ENCODE results near the gene CPOX. TPM values are rescaled to one million over a fixed set of nuclear protein-coding genes. Genes with fewer than 3 reads are reported as not detected.

Gene CPOX
- polyA plus RNA-seq, 10 donors, result 10.3 to 17.7 (median 15.4) TPM

GRCh38 chr3:98541695-98542094, 51.7 kb downstream of the CPOX start:
- DNase-seq, result no peak

- DNase-seq, result no peak
Measured at GRCh38 chr3:98540346-98540745, 53.1 kb downstream of the CPOX start.

GRCh38 chr3:98536456-98537017, 56.9 kb downstream of the CPOX start:
- DNase-seq, result no peak

DNA sequence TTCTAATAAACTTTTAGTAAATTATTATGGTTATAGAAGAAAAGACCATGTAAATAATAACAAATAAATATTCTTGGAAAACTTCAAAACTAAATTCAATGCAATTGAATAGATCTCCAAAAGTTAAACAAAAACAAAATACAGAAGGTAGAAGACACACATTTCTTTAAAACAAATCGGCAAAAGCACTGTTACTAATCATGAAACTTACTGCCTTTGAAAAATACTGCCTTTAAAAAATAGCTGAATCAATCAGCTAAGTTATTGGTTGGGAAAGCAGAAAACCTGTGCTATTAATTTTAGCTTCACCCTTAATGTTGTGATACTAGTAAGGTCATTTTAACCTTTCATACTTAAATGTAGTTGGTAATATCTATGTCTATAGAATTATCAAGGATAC, 58.7 kb downstream of the CPOX start:
- no peak for DNase-seq

- no peak for DNase-seq
Measured at GRCh38 chr3:98534168-98534567, 59.2 kb downstream of the CPOX start.

GRCh38 chr3:98532709-98533571, 60.5 kb downstream of the CPOX start:
- no peak for DNase-seq

DNA sequence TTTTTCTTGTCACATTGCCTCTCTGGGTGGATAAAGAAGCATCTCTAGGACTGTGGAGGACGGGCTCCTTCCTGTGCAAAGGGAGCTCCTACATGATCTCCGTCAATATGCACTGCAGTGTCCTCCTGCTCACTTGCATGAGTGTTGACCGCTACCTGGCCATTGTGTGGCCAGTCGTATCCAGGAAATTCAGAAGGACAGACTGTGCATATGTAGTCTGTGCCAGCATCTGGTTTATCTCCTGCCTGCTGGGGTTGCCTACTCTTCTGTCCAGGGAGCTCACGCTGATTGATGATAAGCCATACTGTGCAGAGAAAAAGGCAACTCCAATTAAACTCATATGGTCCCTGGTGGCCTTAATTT, 61.2 kb downstream of the CPOX start:
- no peak for DNase-seq

- no peak for DNase-seq
Measured at GRCh38 chr3:98531622-98532274, 61.7 kb downstream of the CPOX start, which contains the start of gene GPR15. Gene GPR15, plus strand, starts transcription at chr3:98531978. Its CDS starts 56 bp downstream, at chr3:98532034.

GRCh38 chr3:98530676-98531075, 62.7 kb downstream of the CPOX start:
- DNase-seq, result no peak

DNA sequence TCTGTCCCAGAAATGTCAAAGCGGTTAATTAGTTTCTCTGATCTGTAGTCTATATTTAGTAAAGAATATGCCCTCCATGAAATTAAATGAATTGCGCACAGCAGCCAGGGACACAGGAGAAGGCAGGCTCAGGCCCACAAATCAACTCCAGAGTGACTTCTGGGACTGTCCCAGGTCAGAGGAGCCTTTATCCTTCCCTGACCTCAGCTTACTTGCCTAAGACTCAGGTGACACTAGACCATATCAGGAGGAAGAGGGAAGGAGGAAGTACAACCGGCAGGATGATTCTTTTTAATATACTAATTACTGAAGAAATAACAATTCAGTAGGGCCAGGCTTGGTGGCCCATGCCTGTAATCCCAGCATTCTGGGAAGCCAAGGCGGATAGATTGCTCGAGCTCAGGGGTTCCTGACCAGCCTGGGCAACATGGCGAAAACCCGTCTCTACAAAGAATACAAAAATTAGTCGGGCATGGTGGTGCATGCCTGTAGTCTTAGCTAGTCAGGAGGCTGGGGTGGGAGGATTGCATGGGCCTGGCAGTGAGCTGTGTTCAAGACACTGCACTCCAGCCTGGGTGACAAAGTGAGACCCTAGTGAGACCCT, 63.5 kb downstream of the CPOX start:
- DNase-seq, result no peak

Other genes with a start within 250 kb of the CPOX start
- gene OR5K4, start 239.8 kb downstream of the CPOX start, polyA plus RNA-seq (ENCODE audit: insufficient read length in 10 of 10), result not detected
- gene OR5K3, start 202.9 kb downstream of the CPOX start, polyA plus RNA-seq (ENCODE audit: insufficient read length in 10 of 10), result not detected
- gene OR5K1, start 130.4 kb downstream of the CPOX start, polyA plus RNA-seq (ENCODE audit: insufficient read length in 10 of 10), result not detected
- under 1 TPM in 1 of 10 donors, not detected in 9; 0.38 TPM for gene OR5K2, start 95.9 kb downstream of the CPOX start, polyA plus RNA-seq (ENCODE audit: insufficient read length in 10 of 10)
- gene CLDND1, start 70.7 kb downstream of the CPOX start, polyA plus RNA-seq (ENCODE audit: insufficient read length in 10 of 10), result 100 to 1,000 TPM in 1 of 10 donors, 10 to 100 TPM in 9; 72.8 to 102 (median 83.7) TPM
- gene GPR15, start 61.6 kb downstream of the CPOX start, polyA plus RNA-seq (ENCODE audit: insufficient read length in 10 of 10), result under 1 TPM in 1 of 10 donors, not detected in 9; 0.70 TPM
- gene ST3GAL6, start 169.7 kb upstream of the CPOX start, polyA plus RNA-seq (ENCODE audit: insufficient read length in 10 of 10), result 10 to 100 TPM in 1 of 10 donors, 1 to 10 TPM in 9; 5.3 to 12.2 (median 7.1) TPM